DOHH2 (cell line): ENCODE measurements around the gene TMEM217.

Experiments
- EZH2phosphoT487 ChIP-seq: fragments of 200-600 bp; sonication (generic); IDR thresholded peaks from 2 replicates; pipeline ENCODE4 v1.6.1; 2017; ENCODE audit warnings: borderline replicate concordance, mild to moderate bottlenecking, antibody characterized with exemption, low read length, moderate library complexity, mixed read lengths
- TF ChIP-seq, protein P1 (sequence below): fragments of 200-600 bp; sonication (generic); IDR thresholded peaks from one replicate; pipeline ENCODE4 v1.5.1; 2014; ENCODE audit warnings: antibody characterized with exemption, mild to moderate bottlenecking, low read depth, low read length; ENCODE audit not compliant: poor library complexity, severe bottlenecking

- TF ChIP-seq, protein P1, sequence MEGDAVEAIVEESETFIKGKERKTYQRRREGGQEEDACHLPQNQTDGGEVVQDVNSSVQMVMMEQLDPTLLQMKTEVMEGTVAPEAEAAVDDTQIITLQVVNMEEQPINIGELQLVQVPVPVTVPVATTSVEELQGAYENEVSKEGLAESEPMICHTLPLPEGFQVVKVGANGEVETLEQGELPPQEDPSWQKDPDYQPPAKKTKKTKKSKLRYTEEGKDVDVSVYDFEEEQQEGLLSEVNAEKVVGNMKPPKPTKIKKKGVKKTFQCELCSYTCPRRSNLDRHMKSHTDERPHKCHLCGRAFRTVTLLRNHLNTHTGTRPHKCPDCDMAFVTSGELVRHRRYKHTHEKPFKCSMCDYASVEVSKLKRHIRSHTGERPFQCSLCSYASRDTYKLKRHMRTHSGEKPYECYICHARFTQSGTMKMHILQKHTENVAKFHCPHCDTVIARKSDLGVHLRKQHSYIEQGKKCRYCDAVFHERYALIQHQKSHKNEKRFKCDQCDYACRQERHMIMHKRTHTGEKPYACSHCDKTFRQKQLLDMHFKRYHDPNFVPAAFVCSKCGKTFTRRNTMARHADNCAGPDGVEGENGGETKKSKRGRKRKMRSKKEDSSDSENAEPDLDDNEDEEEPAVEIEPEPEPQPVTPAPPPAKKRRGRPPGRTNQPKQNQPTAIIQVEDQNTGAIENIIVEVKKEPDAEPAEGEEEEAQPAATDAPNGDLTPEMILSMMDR, result no peak
- no peak for TF ChIP-seq EZH2phosphoT487
Observed at GRCh38 chr6:37253486-37254007, 4.4 kb downstream of the TMEM217 start.
